Osteoblast (primary cell): ENCODE measurements around the gene DYRK4. TPM values are rescaled to one million over a fixed set of nuclear protein-coding genes. Genes with fewer than 3 reads are reported as not detected.

Experiments
- DNase-seq: peaks from one replicate; pipeline ENCODE4 v3.0.0; 2011; ENCODE audit warnings: low spot score, mixed read lengths; ENCODE audit not compliant: insufficient read length; ENCODE audit errors: missing footprints
- H2AFZ ChIP-seq: 2 replicates; pipeline ENCODE4 v1.6.0; 2011; ENCODE audit warnings: mild to moderate bottlenecking, low read length
- H3K27ac ChIP-seq: 2 replicates; pipeline ENCODE4 v1.5.1; 2011; ENCODE audit warnings: mild to moderate bottlenecking, low read depth, low read length, moderate library complexity
- H3K27me3 ChIP-seq: 2 replicates; pipeline ENCODE4 v1.6.0; 2012; ENCODE audit warnings: mild to moderate bottlenecking, control low read depth, inconsistent platforms, low read length, moderate library complexity; ENCODE audit not compliant: insufficient read depth
- H3K36me3 ChIP-seq: 2 replicates; pipeline ENCODE4 v1.5.1; 2011; ENCODE audit warnings: mild to moderate bottlenecking, low read length, control low read depth, moderate library complexity; ENCODE audit not compliant: insufficient read depth
- H3K4me1 ChIP-seq: 2 replicates; pipeline ENCODE4 v1.5.1; 2011; ENCODE audit warnings: mild to moderate bottlenecking, low read length, control low read depth, moderate library complexity; ENCODE audit not compliant: insufficient read depth
- H3K4me2 ChIP-seq: 2 replicates; pipeline ENCODE4 v1.6.0; 2011; ENCODE audit warnings: mild to moderate bottlenecking, low read length; ENCODE audit not compliant: insufficient read depth
- H3K4me3 ChIP-seq: fragments of 200-600 bp; sonication (generic); 3 replicates; pipeline ENCODE4 v1.5.1; 2012; ENCODE audit warnings: mild to moderate bottlenecking, low read length, inconsistent platforms; ENCODE audit not compliant: insufficient read depth
- H3K79me2 ChIP-seq: 2 replicates; pipeline ENCODE4 v1.6.0; 2012; ENCODE audit warnings: mild to moderate bottlenecking, low read length, control low read depth, inconsistent platforms; ENCODE audit not compliant: insufficient read depth
- H3K9me3 ChIP-seq: 2 replicates; pipeline ENCODE4 v1.5.1; 2011; ENCODE audit warnings: low read depth, low read length, control low read depth
- H4K20me1 ChIP-seq: 2 replicates; pipeline ENCODE4 v1.6.0; 2012; ENCODE audit warnings: mild to moderate bottlenecking, low read length, control low read depth; ENCODE audit not compliant: insufficient read depth
- total RNA-seq: library from RNA; depleted of rRNA; stranded (reverse); fragments of >200 nt; gene quantifications from 2 replicates; pipeline ENCODE4 v1.2.3, GENCODE V29; 2012
- TF ChIP-seq, protein P1 (sequence below): IDR thresholded peaks from 2 replicates; pipeline ENCODE4 v1.5.1; 2011; ENCODE audit warnings: mild to moderate bottlenecking, low read depth, low read length, moderate library complexity; ENCODE audit errors: extremely low read depth

Gene DYRK4
- total RNA-seq, 1 donor: 27.1 TPM

DNA sequence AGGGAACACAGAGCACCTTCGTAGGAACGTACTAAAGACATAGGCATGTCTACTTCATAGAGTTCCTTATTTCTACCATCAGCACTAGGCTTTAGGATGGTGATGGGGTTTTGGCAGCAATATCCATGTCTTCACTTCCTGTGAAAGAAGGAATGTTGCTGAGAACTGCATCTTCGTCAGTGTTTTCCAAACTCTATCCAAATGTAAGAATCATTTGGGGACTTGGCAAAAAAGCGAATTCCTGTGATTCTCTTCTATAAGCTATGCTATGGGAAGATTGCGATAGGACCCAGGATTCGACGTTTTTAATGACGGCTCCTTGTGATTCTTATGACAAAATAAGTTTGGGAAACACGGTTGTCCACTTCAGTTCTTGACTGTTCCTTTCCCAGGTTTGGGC lies 47.1 kb downstream of the DYRK4 start:
- Histone ChIP-seq H3K27me3 (no peaks in the 10 kb centered on the region), H3K27ac (no peak overlapping the region), H2AFZ (no peak overlapping the region), H3K4me1 (peaks cover 7% of the 10 kb centered on the region), H3K36me3 (peaks cover 20% of the 10 kb centered on the region), H4K20me1 (no peaks in the 10 kb centered on the region), H3K4me3 (no peak overlapping the region), H3K9me3 (no peaks in the 10 kb centered on the region), H3K79me2 (peaks cover 23% of the 10 kb centered on the region), H3K4me2 (no peak overlapping the region)
- DNase-seq: no peak
- TF ChIP-seq, protein P1, sequence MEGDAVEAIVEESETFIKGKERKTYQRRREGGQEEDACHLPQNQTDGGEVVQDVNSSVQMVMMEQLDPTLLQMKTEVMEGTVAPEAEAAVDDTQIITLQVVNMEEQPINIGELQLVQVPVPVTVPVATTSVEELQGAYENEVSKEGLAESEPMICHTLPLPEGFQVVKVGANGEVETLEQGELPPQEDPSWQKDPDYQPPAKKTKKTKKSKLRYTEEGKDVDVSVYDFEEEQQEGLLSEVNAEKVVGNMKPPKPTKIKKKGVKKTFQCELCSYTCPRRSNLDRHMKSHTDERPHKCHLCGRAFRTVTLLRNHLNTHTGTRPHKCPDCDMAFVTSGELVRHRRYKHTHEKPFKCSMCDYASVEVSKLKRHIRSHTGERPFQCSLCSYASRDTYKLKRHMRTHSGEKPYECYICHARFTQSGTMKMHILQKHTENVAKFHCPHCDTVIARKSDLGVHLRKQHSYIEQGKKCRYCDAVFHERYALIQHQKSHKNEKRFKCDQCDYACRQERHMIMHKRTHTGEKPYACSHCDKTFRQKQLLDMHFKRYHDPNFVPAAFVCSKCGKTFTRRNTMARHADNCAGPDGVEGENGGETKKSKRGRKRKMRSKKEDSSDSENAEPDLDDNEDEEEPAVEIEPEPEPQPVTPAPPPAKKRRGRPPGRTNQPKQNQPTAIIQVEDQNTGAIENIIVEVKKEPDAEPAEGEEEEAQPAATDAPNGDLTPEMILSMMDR: no peak

DNA sequence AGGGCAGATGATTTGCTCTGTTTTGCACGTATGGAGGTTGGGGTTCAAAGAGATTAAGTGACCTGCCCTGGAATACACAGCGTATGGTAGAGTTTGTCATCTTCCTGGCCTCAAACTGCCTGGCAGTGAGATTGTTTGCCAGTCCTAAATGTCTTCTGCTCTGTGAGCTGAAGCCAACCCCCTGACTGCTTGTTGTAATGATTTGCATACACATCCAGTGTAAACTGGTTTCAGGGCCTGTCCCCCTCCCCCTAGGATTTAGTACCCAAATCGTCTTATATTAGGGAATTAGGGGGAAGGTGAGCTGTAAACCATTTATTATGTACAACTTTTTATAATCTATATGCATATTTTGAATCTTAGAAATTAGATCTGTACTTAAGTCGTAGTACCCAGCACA lies 48.5 kb downstream of the DYRK4 start:
- Histone ChIP-seq H3K27ac (no peak overlapping the region), H3K27me3 (no peaks in the 10 kb centered on the region), H3K4me1 (peaks cover 6% of the 10 kb centered on the region), H3K36me3 (peaks cover 23% of the 10 kb centered on the region), H3K79me2 (peaks cover 19% of the 10 kb centered on the region), H2AFZ (no peak overlapping the region), H3K4me2 (no peak overlapping the region), H3K9me3 (no peaks in the 10 kb centered on the region), H4K20me1 (no peaks in the 10 kb centered on the region), H3K4me3 (no peak overlapping the region)
- no peak for DNase-seq
- TF ChIP-seq, protein P1: no peak

DNA sequence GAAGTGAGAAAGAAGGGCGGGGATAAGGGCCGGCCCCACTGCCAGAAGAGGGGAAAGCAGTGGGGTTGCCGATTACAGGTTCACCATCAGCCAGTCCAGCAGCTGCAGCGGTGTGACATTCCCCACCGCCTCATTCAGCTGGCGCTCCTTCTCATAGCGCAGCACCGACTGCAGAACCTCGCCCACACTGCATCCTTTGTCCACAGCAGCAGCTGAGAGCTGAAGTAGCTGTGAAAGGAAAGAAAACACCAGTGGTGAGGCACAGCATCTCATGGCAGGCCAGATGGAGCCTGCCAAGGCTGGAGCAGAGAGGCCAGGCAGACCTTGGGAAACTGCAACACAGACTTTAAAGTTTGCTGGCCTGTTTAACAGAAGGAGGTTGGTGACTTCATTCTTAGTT lies 53.7 kb downstream of the DYRK4 start:
- no peak for DNase-seq
- Histone ChIP-seq H3K36me3 (peaks cover 20% of the 10 kb centered on the region), H3K4me2 (no peak overlapping the region), H3K9me3 (no peaks in the 10 kb centered on the region), H3K27ac (no peak overlapping the region), H3K27me3 (no peaks in the 10 kb centered on the region), H4K20me1 (no peaks in the 10 kb centered on the region), H3K4me3 (no peak overlapping the region), H3K79me2 (no peaks in the 10 kb centered on the region), H2AFZ (no peak overlapping the region), H3K4me1 (no peaks in the 10 kb centered on the region)
- TF ChIP-seq, protein P1: no peak

DNA sequence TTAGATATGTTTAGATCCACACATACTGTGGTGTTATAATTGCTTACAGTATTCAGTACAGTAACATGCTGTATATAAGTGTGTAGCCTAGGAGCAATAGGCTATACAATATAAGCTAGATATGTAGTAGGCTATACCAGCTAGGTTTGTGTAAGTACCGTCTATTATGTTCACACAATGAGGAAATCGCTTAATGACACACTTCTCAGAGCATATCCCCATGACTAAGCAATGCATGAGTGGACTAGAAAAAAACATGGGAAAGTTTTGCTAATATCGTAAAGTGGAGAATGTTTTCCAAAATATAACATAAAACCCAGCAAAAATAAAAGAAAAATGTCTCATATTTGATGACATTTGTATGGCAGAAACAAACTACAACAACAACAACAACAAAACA lies 59.5 kb downstream of the DYRK4 start:
- no peaks in the 10 kb centered on the region for H3K9me3 ChIP-seq
- no peaks in the 10 kb centered on the region for H3K79me2 ChIP-seq
- TF ChIP-seq, protein P1: no peak
- H3K27ac ChIP-seq: no peak overlapping the region
- no peaks in the 10 kb centered on the region for H3K4me1 ChIP-seq
- no peak for DNase-seq
- H4K20me1 ChIP-seq: no peaks in the 10 kb centered on the region
- H2AFZ ChIP-seq: no peak overlapping the region
- no peaks in the 10 kb centered on the region for H3K36me3 ChIP-seq
- H3K4me2 ChIP-seq: no peak overlapping the region
- H3K4me3 ChIP-seq: no peak overlapping the region
- H3K27me3 ChIP-seq: no peaks in the 10 kb centered on the region
